RWPE2 (cell line): ENCODE measurements around the gene KBTBD13.

ENCODE experiments used
- ATAC-seq: fragments of 200-7000 bp; cut with Tn5 transposase; 3 replicates; pipeline ENCODE4 v1.9.1; 2021; ENCODE audit warnings: low read depth
- DNase-seq: peaks from one replicate; pipeline ENCODE4 v3.0.0-alpha.2; 2020; ENCODE audit warnings: low spot score
- H3K27ac ChIP-seq: fragments of 450-650 bp; 2 replicates; pipeline ENCODE4 v1.5.1; 2017; ENCODE audit warnings: mild to moderate bottlenecking; ENCODE audit not compliant: poor library complexity, severe bottlenecking
- H3K27me3 ChIP-seq: fragments of 250-450 bp; sonication (Bioruptor Pico); 2 replicates; pipeline ENCODE4 v1.5.1; 2021; ENCODE audit warnings: mild to moderate bottlenecking, moderate library complexity; ENCODE audit not compliant: insufficient read depth, poor library complexity, severe bottlenecking
- H3K36me3 ChIP-seq: fragments of 250-450 bp; sonication (Bioruptor Pico); 2 replicates; pipeline ENCODE4 v1.5.1; 2020; ENCODE audit warnings: low read depth, mild to moderate bottlenecking, moderate library complexity
- H3K4me1 ChIP-seq: fragments of 250-450 bp; sonication (Bioruptor Pico); 2 replicates; pipeline ENCODE4 v1.5.1; 2021; ENCODE audit warnings: mild to moderate bottlenecking, moderate library complexity; ENCODE audit not compliant: insufficient read depth, poor library complexity, severe bottlenecking
- H3K4me3 ChIP-seq: fragments of 250-450 bp; sonication (Bioruptor Pico); 2 replicates; pipeline ENCODE4 v1.5.1; 2021; ENCODE audit warnings: mild to moderate bottlenecking, moderate library complexity; ENCODE audit not compliant: severe bottlenecking
- H3K9me3 ChIP-seq: fragments of 250-450 bp; sonication (Bioruptor Pico); 2 replicates; pipeline ENCODE4 v1.5.1; 2021; ENCODE audit warnings: mild to moderate bottlenecking, moderate library complexity; ENCODE audit not compliant: severe bottlenecking
- CTCF ChIP-seq: fragments of 450-650 bp; IDR thresholded peaks from one replicate; pipeline ENCODE4 v1.5.1; 2017; ENCODE audit warnings: mild to moderate bottlenecking, moderate library complexity; ENCODE audit not compliant: poor library complexity, severe bottlenecking

Gene KBTBD13

DNA sequence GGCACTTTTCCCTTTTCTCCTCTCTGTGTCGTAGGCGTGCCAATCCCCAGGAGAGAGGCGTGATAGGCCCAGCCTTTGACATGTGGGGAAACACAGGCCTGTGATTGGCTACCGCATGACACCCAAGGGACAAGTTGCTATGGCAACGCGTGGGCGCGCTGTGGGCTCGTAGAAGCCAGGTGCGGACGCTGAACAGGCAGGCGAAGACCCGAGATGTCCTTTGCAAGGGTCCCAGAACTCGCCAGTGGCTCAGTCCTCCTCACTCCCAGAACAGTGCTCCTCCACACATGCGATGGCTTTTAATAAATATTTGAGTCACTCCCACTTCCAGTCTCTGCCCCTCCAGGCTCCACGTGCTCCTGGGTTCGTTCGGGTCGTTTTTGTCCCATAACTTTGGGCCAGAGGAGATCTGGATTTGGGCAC is 27.1 kb upstream of the KBTBD13 start:
- no peaks in the 10 kb centered on the region for H3K27me3 ChIP-seq
- peak overlapping the region; percentile 10 for H3K4me3 ChIP-seq
- peak; percentile 98 for DNase-seq
- H3K27ac ChIP-seq = no peak overlapping the region
- no peak for TF ChIP-seq CTCF
- H3K36me3 ChIP-seq = no peaks in the 10 kb centered on the region
- no peaks in the 10 kb centered on the region for H3K9me3 ChIP-seq
- ATAC-seq = peak; percentile 99
- H3K4me1 ChIP-seq = no peaks in the 10 kb centered on the region

GRCh38 chr15:65050270-65050669 is 26.3 kb upstream of the KBTBD13 start:
- Histone ChIP-seq H3K36me3 (no peaks in the 10 kb centered on the region), H3K4me1 (no peaks in the 10 kb centered on the region), H3K4me3 (no peak overlapping the region), H3K27me3 (no peaks in the 10 kb centered on the region), H3K27ac (no peak overlapping the region), H3K9me3 (no peaks in the 10 kb centered on the region)
- TF ChIP-seq CTCF = no peak
- DNase-seq (no peak), ATAC-seq (no peak)

- no peak overlapping the region for H3K27ac ChIP-seq
- no peak for TF ChIP-seq CTCF
- no peak for ATAC-seq
- H3K4me1 ChIP-seq = no peaks in the 10 kb centered on the region
- H3K36me3 ChIP-seq = no peaks in the 10 kb centered on the region
- no peaks in the 10 kb centered on the region for H3K27me3 ChIP-seq
- no peaks in the 10 kb centered on the region for H3K9me3 ChIP-seq
- H3K4me3 ChIP-seq = no peak overlapping the region
- DNase-seq = no peak
Observed at GRCh38 chr15:65051266-65051665, 25.3 kb upstream of the KBTBD13 start.

DNA sequence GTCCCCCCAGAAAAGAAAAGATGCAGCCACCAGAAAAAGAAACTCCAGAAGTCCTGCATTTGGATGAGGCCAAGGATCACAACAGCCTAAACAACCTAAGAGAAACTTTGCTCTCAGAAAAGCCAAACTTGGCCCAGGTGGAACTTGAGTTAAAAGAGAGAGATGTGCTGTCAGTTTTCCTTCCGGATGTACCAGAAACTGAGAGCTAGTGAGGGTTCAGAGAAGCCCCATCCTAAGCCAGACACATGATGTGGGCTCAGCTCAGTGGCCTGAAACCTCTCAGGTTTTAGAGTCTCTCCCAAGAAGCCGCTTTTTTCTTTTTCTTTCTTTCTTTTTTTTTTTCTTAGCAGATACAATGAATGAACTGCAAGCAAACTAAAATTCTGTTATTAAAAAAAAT is 23.6 kb upstream of the KBTBD13 start:
- ATAC-seq = no peak
- DNase-seq = no peak
- Histone ChIP-seq H3K36me3 (no peaks in the 10 kb centered on the region), H3K4me1 (no peaks in the 10 kb centered on the region), H3K4me3 (no peak overlapping the region), H3K27me3 (no peaks in the 10 kb centered on the region), H3K9me3 (no peaks in the 10 kb centered on the region), H3K27ac (no peak overlapping the region)
- no peak for TF ChIP-seq CTCF

- DNase-seq = no peak
- Histone ChIP-seq H3K27ac (no peak overlapping the region), H3K4me3 (no peak overlapping the region), H3K27me3 (no peaks in the 10 kb centered on the region), H3K4me1 (no peaks in the 10 kb centered on the region), H3K36me3 (no peaks in the 10 kb centered on the region), H3K9me3 (no peaks in the 10 kb centered on the region)
- peak; percentile 98 for TF ChIP-seq CTCF
- peak; percentile 66 for ATAC-seq
Observed at GRCh38 chr15:65054333-65055200, 22.0 kb upstream of the KBTBD13 start.
